Loucy (cell line): ENCODE results near the gene SDC3.

ENCODE experiments used
- H2AFZ ChIP-seq: fragments of 200-600 bp; sonication (generic); 2 replicates; pipeline ENCODE4 v1.6.0; 2016; ENCODE audit warnings: antibody characterized with exemption, mild to moderate bottlenecking, low read length, moderate library complexity
- H3F3A ChIP-seq: fragments of 200-600 bp; 2 replicates; pipeline ENCODE4 v1.6.0; 2016; ENCODE audit warnings: antibody characterized with exemption, low read depth, mild to moderate bottlenecking
- H3K27me3 ChIP-seq: fragments of 200-600 bp; sonication (generic); 2 replicates; pipeline ENCODE4 v1.6.1; 2014; ENCODE audit warnings: low read length, mild to moderate bottlenecking; ENCODE audit not compliant: insufficient read depth, poor library complexity, severe bottlenecking
- H3K36me3 ChIP-seq: fragments of 200-600 bp; sonication (generic); 2 replicates; pipeline ENCODE4 v1.6.1; 2016; ENCODE audit warnings: low read length; ENCODE audit not compliant: insufficient read depth
- H3K4me1 ChIP-seq: fragments of 200-600 bp; sonication (generic); 2 replicates; pipeline ENCODE4 v1.5.1; 2014; ENCODE audit warnings: low read length, mild to moderate bottlenecking; ENCODE audit not compliant: insufficient read depth, poor library complexity, severe bottlenecking
- H3K4me2 ChIP-seq: fragments of 200-600 bp; sonication (generic); 2 replicates; pipeline ENCODE4 v1.6.0; 2014; ENCODE audit warnings: antibody characterized with exemption, low read length, low read depth, mild to moderate bottlenecking; ENCODE audit not compliant: poor library complexity, severe bottlenecking
- H3K4me3 ChIP-seq: fragments of 200-600 bp; sonication (generic); 2 replicates; pipeline ENCODE4 v1.5.1; 2014; ENCODE audit warnings: low read length, mild to moderate bottlenecking, mixed read lengths; ENCODE audit not compliant: poor library complexity, severe bottlenecking
- H3K79me2 ChIP-seq: fragments of 200-600 bp; sonication (generic); 2 replicates; pipeline ENCODE4 v1.6.1; 2014; ENCODE audit warnings: low read length; ENCODE audit not compliant: insufficient read depth
- H3K9ac ChIP-seq: fragments of 200-600 bp; sonication (generic); 2 replicates; pipeline ENCODE4 v1.6.0; 2014; ENCODE audit warnings: mild to moderate bottlenecking, low read depth, low read length, moderate library complexity; ENCODE audit not compliant: poor library complexity, severe bottlenecking
- H3K9me2 ChIP-seq: fragments of 200-600 bp; sonication (generic); replicated peaks from 2 replicates; pipeline ENCODE4 v1.6.1; 2016; ENCODE audit warnings: low read depth, low read length, mixed read lengths
- H3K9me3 ChIP-seq: fragments of 200-600 bp; sonication (generic); 2 replicates; pipeline ENCODE4 v1.6.1; 2014; ENCODE audit warnings: mild to moderate bottlenecking, antibody characterized with exemption, low read length, low read depth; ENCODE audit not compliant: insufficient read depth
- H4K20me1 ChIP-seq: fragments of 200-600 bp; sonication (generic); 2 replicates; pipeline ENCODE4 v1.6.0; 2014; ENCODE audit warnings: antibody characterized with exemption, low read length, mild to moderate bottlenecking; ENCODE audit not compliant: insufficient read depth, poor library complexity, severe bottlenecking
- EZH2phosphoT487 ChIP-seq: fragments of 200-600 bp; IDR thresholded peaks from 2 replicates; pipeline ENCODE4 v1.6.1; 2018; ENCODE audit warnings: antibody characterized with exemption, mild to moderate bottlenecking, moderate library complexity, borderline replicate concordance
- TF ChIP-seq, protein P1 (sequence below): fragments of 200-600 bp; sonication (generic); conservative IDR thresholded peaks from 2 replicates; pipeline ENCODE4 v1.5.1; 2014; ENCODE audit warnings: mild to moderate bottlenecking, antibody characterized with exemption, low read length

Gene SDC3

DNA sequence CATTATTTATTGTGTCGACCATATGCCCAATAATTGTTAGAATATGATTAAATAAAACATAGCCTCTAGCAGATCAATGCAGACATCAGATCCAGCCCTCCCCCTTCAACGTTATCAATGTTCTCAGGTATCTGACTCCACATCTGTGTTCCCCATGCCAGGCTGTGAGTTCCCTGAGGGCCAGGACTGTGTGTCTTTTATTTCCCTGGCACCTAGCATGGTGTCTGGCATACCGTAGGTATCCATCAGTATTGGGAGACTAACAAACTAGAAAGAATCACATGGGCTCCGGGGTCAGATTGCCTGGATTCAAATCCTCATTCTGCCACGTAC lies 48.3 kb downstream of the SDC3 start:
- Histone ChIP-seq H3K9me3 (no peaks in the 10 kb centered on the region), H3K4me3 (no peak overlapping the region), H2AFZ (no peak overlapping the region), H4K20me1 (no peaks in the 10 kb centered on the region), H3K36me3 (no peaks in the 10 kb centered on the region), H3K4me2 (no peak overlapping the region), H3F3A (no peaks in the 10 kb centered on the region), H3K9ac (no peak overlapping the region), H3K9me2 (no peaks in the 10 kb centered on the region), H3K4me1 (no peaks in the 10 kb centered on the region), H3K27me3 (peaks cover 75% of the 10 kb centered on the region), H3K79me2 (no peaks in the 10 kb centered on the region)
- TF ChIP-seq, protein P1, sequence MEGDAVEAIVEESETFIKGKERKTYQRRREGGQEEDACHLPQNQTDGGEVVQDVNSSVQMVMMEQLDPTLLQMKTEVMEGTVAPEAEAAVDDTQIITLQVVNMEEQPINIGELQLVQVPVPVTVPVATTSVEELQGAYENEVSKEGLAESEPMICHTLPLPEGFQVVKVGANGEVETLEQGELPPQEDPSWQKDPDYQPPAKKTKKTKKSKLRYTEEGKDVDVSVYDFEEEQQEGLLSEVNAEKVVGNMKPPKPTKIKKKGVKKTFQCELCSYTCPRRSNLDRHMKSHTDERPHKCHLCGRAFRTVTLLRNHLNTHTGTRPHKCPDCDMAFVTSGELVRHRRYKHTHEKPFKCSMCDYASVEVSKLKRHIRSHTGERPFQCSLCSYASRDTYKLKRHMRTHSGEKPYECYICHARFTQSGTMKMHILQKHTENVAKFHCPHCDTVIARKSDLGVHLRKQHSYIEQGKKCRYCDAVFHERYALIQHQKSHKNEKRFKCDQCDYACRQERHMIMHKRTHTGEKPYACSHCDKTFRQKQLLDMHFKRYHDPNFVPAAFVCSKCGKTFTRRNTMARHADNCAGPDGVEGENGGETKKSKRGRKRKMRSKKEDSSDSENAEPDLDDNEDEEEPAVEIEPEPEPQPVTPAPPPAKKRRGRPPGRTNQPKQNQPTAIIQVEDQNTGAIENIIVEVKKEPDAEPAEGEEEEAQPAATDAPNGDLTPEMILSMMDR, result no peak
- TF ChIP-seq EZH2phosphoT487, result no peak

DNA sequence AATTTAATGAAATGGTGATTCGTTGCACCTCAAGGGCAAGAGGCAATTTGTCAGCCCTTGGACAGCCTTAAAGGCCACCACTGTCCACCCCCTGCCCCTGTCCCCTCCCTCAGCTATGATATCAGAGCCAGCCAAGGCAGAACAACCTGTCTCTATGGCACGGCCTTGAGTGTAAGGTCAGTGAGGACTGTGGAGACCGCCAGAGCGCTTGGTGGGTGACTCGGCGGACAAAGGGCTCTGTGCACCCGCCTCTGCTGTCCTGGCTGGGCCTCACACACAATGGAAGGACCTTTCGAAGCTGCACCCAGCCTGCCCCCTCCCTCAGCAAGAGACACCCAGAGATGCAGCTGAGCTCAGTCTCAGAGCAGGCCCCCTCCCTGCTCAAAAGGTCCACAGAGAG lies 50.6 kb downstream of the SDC3 start:
- no peak overlapping the region for H3K4me3 ChIP-seq
- H3K4me1 ChIP-seq, result no peaks in the 10 kb centered on the region
- no peak overlapping the region for H3K4me2 ChIP-seq
- no peaks in the 10 kb centered on the region for H3F3A ChIP-seq
- no peak overlapping the region for H2AFZ ChIP-seq
- H3K9me3 ChIP-seq, result no peaks in the 10 kb centered on the region
- H3K27me3 ChIP-seq, result peaks cover 58% of the 10 kb centered on the region
- H3K79me2 ChIP-seq, result no peaks in the 10 kb centered on the region
- TF ChIP-seq EZH2phosphoT487, result no peak
- no peaks in the 10 kb centered on the region for H3K9me2 ChIP-seq
- H4K20me1 ChIP-seq, result no peaks in the 10 kb centered on the region
- H3K36me3 ChIP-seq, result no peaks in the 10 kb centered on the region
- H3K9ac ChIP-seq, result no peak overlapping the region

DNA sequence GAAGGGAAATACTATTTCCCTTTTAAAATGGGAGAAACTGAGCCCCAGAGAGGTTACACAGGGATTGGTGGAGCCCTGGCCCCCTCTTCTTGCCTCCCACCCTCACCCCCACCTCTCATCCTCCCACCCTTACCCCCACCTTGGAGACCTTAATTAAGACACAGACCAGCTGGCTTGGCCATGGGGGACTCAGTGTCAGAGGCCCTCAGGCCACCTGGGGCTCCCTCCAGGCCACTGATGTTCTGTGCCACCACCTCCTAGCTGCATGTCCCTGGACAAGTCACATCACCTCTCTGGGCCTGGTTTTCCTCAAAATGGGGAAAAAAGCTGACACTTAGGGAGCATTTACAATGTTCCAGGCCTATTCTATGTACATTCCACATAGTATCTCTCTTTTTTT lies 51.5 kb downstream of the SDC3 start:
- Histone ChIP-seq H3K9ac (no peak overlapping the region), H3F3A (no peaks in the 10 kb centered on the region), H2AFZ (no peak overlapping the region), H3K4me2 (no peak overlapping the region), H3K4me3 (no peak overlapping the region), H3K9me3 (no peaks in the 10 kb centered on the region), H3K9me2 (no peaks in the 10 kb centered on the region), H3K36me3 (no peaks in the 10 kb centered on the region), H3K27me3 (peaks cover 50% of the 10 kb centered on the region), H3K79me2 (no peaks in the 10 kb centered on the region), H4K20me1 (no peaks in the 10 kb centered on the region), H3K4me1 (no peaks in the 10 kb centered on the region)
- no peak for TF ChIP-seq EZH2phosphoT487
- TF ChIP-seq, protein P1, result no peak

DNA sequence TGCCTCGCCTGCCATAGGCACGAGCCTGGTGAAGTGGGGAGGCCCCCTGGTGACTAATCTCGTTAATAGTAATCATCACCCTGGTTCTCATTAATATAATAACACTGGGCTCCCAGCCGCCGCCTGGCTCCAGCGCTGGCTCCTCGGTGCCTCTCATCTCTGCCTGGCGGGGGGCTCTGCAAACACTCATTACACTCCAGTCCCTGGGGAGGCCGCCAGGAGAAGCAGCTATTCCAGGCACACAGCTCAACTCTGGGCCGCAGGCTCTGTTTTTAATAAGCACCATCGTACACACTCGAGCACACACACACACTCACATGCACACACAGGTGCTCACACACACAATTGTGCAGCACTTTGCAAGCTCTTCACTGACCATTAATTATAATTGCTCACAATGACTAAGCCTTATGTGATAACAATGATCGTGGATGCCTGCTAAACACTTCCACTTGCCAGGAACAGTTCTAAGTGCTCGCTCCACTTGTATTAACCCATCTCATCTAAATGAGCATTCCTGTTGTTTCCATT lies 52.2 kb downstream of the SDC3 start:
- no peak overlapping the region for H3K4me2 ChIP-seq
- no peaks in the 10 kb centered on the region for H3K36me3 ChIP-seq
- H3K4me3 ChIP-seq, result no peak overlapping the region
- no peaks in the 10 kb centered on the region for H3K9me2 ChIP-seq
- H3K4me1 ChIP-seq, result no peaks in the 10 kb centered on the region
- H3F3A ChIP-seq, result no peaks in the 10 kb centered on the region
- H4K20me1 ChIP-seq, result no peaks in the 10 kb centered on the region
- no peak overlapping the region for H2AFZ ChIP-seq
- H3K9me3 ChIP-seq, result no peaks in the 10 kb centered on the region
- H3K79me2 ChIP-seq, result no peaks in the 10 kb centered on the region
- H3K27me3 ChIP-seq, result peaks cover 42% of the 10 kb centered on the region
- no peak overlapping the region for H3K9ac ChIP-seq
- TF ChIP-seq EZH2phosphoT487, result no peak
- TF ChIP-seq, protein P1, result no peak
